ENCODE measurements around the gene JAK1.

Gene JAK1

GRCh38 chr1:64962441-64962840 is 3.9 kb downstream of the JAK1 start:
- H4K20me1 ChIP-seq (ENCODE audit: insufficient read depth, low read length) = peaks cover 26% of the 10 kb centered on the region
- no peak overlapping the region for H3K4me2 ChIP-seq (ENCODE audit: low read depth, low read length)
- H2AFZ ChIP-seq (ENCODE audit: low read length) = no peak overlapping the region
- H3K4me1 ChIP-seq (ENCODE audit: low read length) = peaks cover 53% of the 10 kb centered on the region
- no peak for DNase-seq
- no peaks in the 10 kb centered on the region for H3K36me3 ChIP-seq (replicated peaks; ENCODE audit: insufficient read depth, low read length)
- H3K9me3 ChIP-seq (replicated peaks; ENCODE audit: insufficient read depth, low read length) = no peaks in the 10 kb centered on the region
- no peak overlapping the region for H3K9ac ChIP-seq (ENCODE audit: low read length)
- H3K27me3 ChIP-seq (replicated peaks; ENCODE audit: insufficient read depth, low read length) = no peaks in the 10 kb centered on the region
- H3K27ac ChIP-seq (ENCODE audit: low read length) = no peak overlapping the region
- H3K79me2 ChIP-seq (ENCODE audit: low read length) = peaks cover 84% of the 10 kb centered on the region
- no peak for TF ChIP-seq CTCF (IDR thresholded peaks at IDR 0.05; ENCODE audit: low read length)
- H3K4me3 ChIP-seq (ENCODE audit: low read length) = no peak overlapping the region
- H3K9me2 ChIP-seq (replicated peaks; ENCODE audit: insufficient read depth, low read length) = no peaks in the 10 kb centered on the region
- peaks cover 34% of the 10 kb centered on the region for H3F3A ChIP-seq (ENCODE audit: insufficient read depth, low read length)

DNA sequence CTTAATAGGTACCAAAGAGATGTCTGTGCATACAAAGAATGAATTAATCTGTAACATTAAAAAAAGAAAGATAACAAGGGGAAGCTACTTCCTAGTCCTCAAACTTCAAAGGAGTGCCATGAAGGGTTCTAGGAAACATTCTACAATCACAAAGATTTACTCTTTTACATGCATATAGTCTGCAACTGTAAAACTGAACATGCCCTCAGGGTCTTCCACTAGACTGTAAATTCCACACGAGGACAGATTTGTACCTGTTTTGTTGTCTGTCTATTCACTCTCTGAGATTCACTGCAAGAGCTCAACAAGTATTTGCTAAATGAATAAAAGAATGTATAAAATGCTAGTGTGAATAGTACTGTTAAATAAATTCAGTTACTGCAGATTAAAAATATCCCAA is 4.4 kb downstream of the JAK1 start:
- peaks cover 28% of the 10 kb centered on the region for H3F3A ChIP-seq (ENCODE audit: insufficient read depth, low read length)
- H3K4me3 ChIP-seq (ENCODE audit: low read length) = no peak overlapping the region
- H4K20me1 ChIP-seq (ENCODE audit: insufficient read depth, low read length) = peaks cover 26% of the 10 kb centered on the region
- DNase-seq = no peak
- no peaks in the 10 kb centered on the region for H3K36me3 ChIP-seq (replicated peaks; ENCODE audit: insufficient read depth, low read length)
- no peak overlapping the region for H3K27ac ChIP-seq (ENCODE audit: low read length)
- no peak for TF ChIP-seq EZH2phosphoT487 (IDR thresholded peaks at IDR 0.05; ENCODE audit: low read length)
- no peak for TF ChIP-seq EZH2 (optimal IDR thresholded peaks at IDR 0.05; ENCODE audit: low read depth, low read length)
- TF ChIP-seq CTCF (IDR thresholded peaks at IDR 0.05; ENCODE audit: low read length) = no peak
- no peak overlapping the region for H3K4me2 ChIP-seq (ENCODE audit: low read depth, low read length)
- peaks cover 89% of the 10 kb centered on the region for H3K79me2 ChIP-seq (ENCODE audit: low read length)
- H3K4me1 ChIP-seq (ENCODE audit: low read length) = peaks cover 57% of the 10 kb centered on the region
- H3K9me2 ChIP-seq (replicated peaks; ENCODE audit: insufficient read depth, low read length) = no peaks in the 10 kb centered on the region
- H3K27me3 ChIP-seq (replicated peaks; ENCODE audit: insufficient read depth, low read length) = no peaks in the 10 kb centered on the region
- no peak overlapping the region for H3K9ac ChIP-seq (ENCODE audit: low read length)
- no peaks in the 10 kb centered on the region for H3K9me3 ChIP-seq (replicated peaks; ENCODE audit: insufficient read depth, low read length)
- no peak overlapping the region for H2AFZ ChIP-seq (ENCODE audit: low read length)

- Histone ChIP-seq H2AFZ (ENCODE audit: low read length) (no peak overlapping the region), H3K36me3 (replicated peaks; ENCODE audit: insufficient read depth, low read length) (no peaks in the 10 kb centered on the region), H3K27ac (ENCODE audit: low read length) (peak overlapping the region; percentile 42; the same call in 1 of the 2 replicates), H3K4me3 (ENCODE audit: low read length) (no peak overlapping the region), H3K9me3 (replicated peaks; ENCODE audit: insufficient read depth, low read length) (no peaks in the 10 kb centered on the region), H4K20me1 (ENCODE audit: insufficient read depth, low read length) (peaks cover 31% of the 10 kb centered on the region), H3K4me2 (ENCODE audit: low read depth, low read length) (peak overlapping the region; percentile 36), H3F3A (ENCODE audit: insufficient read depth, low read length) (peaks cover 24% of the 10 kb centered on the region), H3K79me2 (ENCODE audit: low read length) (peaks cover 97% of the 10 kb centered on the region), H3K4me1 (ENCODE audit: low read length) (peaks cover 63% of the 10 kb centered on the region), H3K9ac (ENCODE audit: low read length) (no peak overlapping the region), H3K9me2 (replicated peaks; ENCODE audit: insufficient read depth, low read length) (no peaks in the 10 kb centered on the region), H3K27me3 (replicated peaks; ENCODE audit: insufficient read depth, low read length) (no peaks in the 10 kb centered on the region)
- TF ChIP-seq EZH2 (optimal IDR thresholded peaks at IDR 0.05; ENCODE audit: low read depth, low read length) (no peak), CTCF (IDR thresholded peaks at IDR 0.05; ENCODE audit: low read length) (no peak), EZH2phosphoT487 (IDR thresholded peaks at IDR 0.05; ENCODE audit: low read length) (no peak)
- DNase-seq = peak; percentile 49
Observed at GRCh38 chr1:64960731-64961130, 5.6 kb downstream of the JAK1 start.

Measured in MM.1S (cell line).